Ishikawa (cell line): ENCODE measurements around the gene NR2C2AP.

Source experiments
- CEBPB ChIP-seq: IDR thresholded peaks from 2 replicates; pipeline ENCODE4 v1.6.1; 2012
- CREB1 ChIP-seq: IDR thresholded peaks from 2 replicates; pipeline ENCODE4 v1.6.1; 2012; ENCODE audit warnings: low read depth
- EGR1 ChIP-seq: IDR thresholded peaks from 2 replicates; pipeline ENCODE4 v1.6.1; 2012
- EP300 ChIP-seq: IDR thresholded peaks from 2 replicates; pipeline ENCODE4 v1.6.1; 2012; ENCODE audit warnings: borderline replicate concordance
- MAX ChIP-seq: IDR thresholded peaks from 2 replicates; pipeline ENCODE4 v1.6.1; 2012
- REST ChIP-seq: IDR thresholded peaks from 2 replicates; pipeline ENCODE4 v1.6.1; 2012; ENCODE audit warnings: low read depth, mild to moderate bottlenecking
- TAF1 ChIP-seq: IDR thresholded peaks from 2 replicates; pipeline ENCODE4 v1.6.1; 2012; ENCODE audit warnings: low read depth, mild to moderate bottlenecking
- TCF12 ChIP-seq: IDR thresholded peaks from 2 replicates; pipeline ENCODE4 v1.6.1; 2012; ENCODE audit warnings: low read depth
- USF1 ChIP-seq: IDR thresholded peaks from 2 replicates; pipeline ENCODE4 v1.6.1; 2012
- YY1 ChIP-seq: IDR thresholded peaks from 2 replicates; pipeline ENCODE4 v1.6.1; 2012; ENCODE audit warnings: low read depth

GRCh38 chr19:19212916-19213315, 9.7 kb upstream of the NR2C2AP start:
- TF ChIP-seq EGR1 (no peak), YY1 (no peak), MAX (no peak), CREB1 (no peak), EP300 (no peak), USF1 (no peak), CEBPB (no peak), TCF12 (no peak), TAF1 (no peak), REST (no peak)
